NT2/D1 (cell line): ENCODE results near the gene TRIM21.
"Not testable (repeated sequence)": the region's sequence is repeated elsewhere in the genome, so short reads cannot be mapped to it uniquely, and the experiment has no call there.

Experiments used
- DNase-seq: peaks from one replicate; pipeline ENCODE4 v3.0.0-alpha.2; 2011; ENCODE audit warnings: low read depth, low spot score
- H3K27me3 ChIP-seq: 2 replicates; pipeline ENCODE4 v1.6.0; 2011; ENCODE audit warnings: mild to moderate bottlenecking; ENCODE audit not compliant: insufficient read length, insufficient read depth
- H3K36me3 ChIP-seq: 2 replicates; pipeline ENCODE4 v1.6.1; 2011; ENCODE audit warnings: mild to moderate bottlenecking, low read length, mixed read lengths; ENCODE audit not compliant: insufficient read depth, insufficient read length
- H3K4me1 ChIP-seq: 2 replicates; pipeline ENCODE4 v1.5.1; 2011; ENCODE audit not compliant: insufficient read depth, insufficient read length
- H3K4me3 ChIP-seq: 2 replicates; pipeline ENCODE4 v1.5.1; 2011; ENCODE audit warnings: low read depth; ENCODE audit not compliant: insufficient read length
- H3K9ac ChIP-seq: 2 replicates; pipeline ENCODE4 v1.6.0; 2011; ENCODE audit warnings: low read depth; ENCODE audit not compliant: insufficient read length
- H3K9me3 ChIP-seq: 2 replicates; pipeline ENCODE4 v1.5.1; 2011; ENCODE audit warnings: mild to moderate bottlenecking, low read length; ENCODE audit not compliant: insufficient read depth
- SUZ12 ChIP-seq: IDR thresholded peaks from 2 replicates; pipeline ENCODE4 v1.6.1; 2011; ENCODE audit not compliant: insufficient read length, insufficient read depth; ENCODE audit errors: extremely low read depth
- YY1 ChIP-seq: IDR thresholded peaks from 2 replicates; pipeline ENCODE4 v1.6.1; 2011; ENCODE audit not compliant: insufficient read length, insufficient read depth
- ZNF274 ChIP-seq: IDR thresholded peaks from 2 replicates; pipeline ENCODE4 v1.6.1; 2011; ENCODE audit warnings: mild to moderate bottlenecking, low read depth, low read length

The TRIM21 gene

DNA sequence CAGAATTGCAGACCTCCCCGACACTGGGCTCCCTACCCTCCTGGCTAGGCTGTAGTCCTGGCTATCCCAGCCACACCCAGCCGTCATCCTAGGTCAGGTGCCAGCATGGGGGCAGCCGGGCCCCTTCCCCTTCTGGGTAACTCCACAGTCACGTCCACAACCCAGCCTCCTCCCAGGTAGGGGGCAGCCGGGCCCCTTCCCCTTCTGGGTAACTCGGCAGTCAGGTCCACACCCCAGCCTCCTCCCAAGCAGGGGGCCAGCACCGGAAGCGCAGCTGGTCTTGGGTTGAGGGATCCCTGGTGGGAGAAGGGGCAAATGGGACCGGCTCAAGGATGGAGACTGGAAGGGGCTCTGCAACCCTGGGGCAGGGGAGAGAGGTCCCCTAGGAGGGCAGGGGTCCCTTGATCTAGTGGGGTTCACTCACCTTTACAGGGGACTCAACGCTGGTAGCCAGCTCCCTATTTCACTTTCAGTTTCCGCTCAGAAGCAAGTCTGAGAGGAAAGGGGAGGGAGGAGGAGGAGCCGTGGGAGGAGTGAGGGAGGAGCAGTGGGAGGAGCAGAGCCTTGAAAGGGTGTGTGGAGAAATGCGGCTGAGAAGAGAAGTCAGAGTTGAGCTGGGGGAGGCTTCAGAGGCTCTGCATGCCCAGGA lies at the start of gene TRIM21:
TSS of gene TRIM21 (minus strand) at position 494 of the 649 bp plus-strand sequence. CDS start 3,293 bp downstream, outside the sequence.
- Histone ChIP-seq H3K27me3 (no peaks in the 10 kb centered on the region), H3K4me1 (no peaks in the 10 kb centered on the region), H3K4me3 (peak within 1 kb of the TSS; percentile 79), H3K9ac (peak within 1 kb of the TSS; percentile 87), H3K9me3 (no peaks in the 10 kb centered on the region), H3K36me3 (peaks cover 20% of the 10 kb centered on the region)
- TF ChIP-seq ZNF274 (no peak), YY1 (no peak), SUZ12 (no peak)
- peak; percentile 67 for DNase-seq

- DNase-seq: no peak
- Histone ChIP-seq H3K4me3 (no peak overlapping the region), H3K27me3 (no peaks in the 10 kb centered on the region), H3K36me3 (no peaks in the 10 kb centered on the region), H3K9me3 (no peaks in the 10 kb centered on the region), H3K9ac (no peak overlapping the region), H3K4me1 (no peaks in the 10 kb centered on the region)
- no peak for TF ChIP-seq ZNF274
- no peak for TF ChIP-seq SUZ12
- TF ChIP-seq YY1: no peak
These were observed 48.0 kb upstream of the TRIM21 start for GRCh38 chr11:4441515-4441914.

- H3K4me3 ChIP-seq: no peak overlapping the region
- H3K36me3 ChIP-seq: no peaks in the 10 kb centered on the region
These were observed 42.9 kb upstream of the TRIM21 start for GRCh38 chr11:4436411-4436810.

GRCh38 chr11:4433856-4434255 lies 40.4 kb upstream of the TRIM21 start:
- no peak overlapping the region for H3K4me3 ChIP-seq
- H3K4me1 ChIP-seq: no peaks in the 10 kb centered on the region
- no peaks in the 10 kb centered on the region for H3K36me3 ChIP-seq
- no peak overlapping the region for H3K9ac ChIP-seq
- H3K27me3 ChIP-seq: no peaks in the 10 kb centered on the region
- no peaks in the 10 kb centered on the region for H3K9me3 ChIP-seq
- DNase-seq: no peak
- TF ChIP-seq ZNF274 (no peak), SUZ12 (no peak), YY1 (no peak)

More at GRCh38 chr11:4436411-4436810, 42.9 kb upstream of the TRIM21 start:
- Histone ChIP-seq H3K9ac (no peak overlapping the region), H3K27me3 (no peaks in the 10 kb centered on the region), H3K9me3 (no peaks in the 10 kb centered on the region), H3K4me1 (no peaks in the 10 kb centered on the region)
- TF ChIP-seq YY1 (no peak), SUZ12 (no peak), ZNF274 (no peak)
- DNase-seq: no peak

- Histone ChIP-seq H3K9me3 (no peaks in the 10 kb centered on the region), H3K36me3 (no peaks in the 10 kb centered on the region), H3K27me3 (no peaks in the 10 kb centered on the region), H3K4me1 (no peaks in the 10 kb centered on the region), H3K9ac (no peak overlapping the region), H3K4me3 (no peak overlapping the region)
- no peak for TF ChIP-seq SUZ12
- TF ChIP-seq YY1: no peak
- no peak for TF ChIP-seq ZNF274
- no peak for DNase-seq
These were observed 36.5 kb upstream of the TRIM21 start for GRCh38 chr11:4430051-4430450.

GRCh38 chr11:4418403-4418802 lies 24.9 kb upstream of the TRIM21 start:
- Histone ChIP-seq H3K36me3 (no peaks in the 10 kb centered on the region), H3K9ac (no peak overlapping the region), H3K4me3 (no peak overlapping the region), H3K27me3 (no peaks in the 10 kb centered on the region), H3K4me1 (no peaks in the 10 kb centered on the region), H3K9me3 (no peaks in the 10 kb centered on the region)
- TF ChIP-seq SUZ12 (no peak), YY1 (no peak), ZNF274 (no peak)
- DNase-seq: no peak

DNA sequence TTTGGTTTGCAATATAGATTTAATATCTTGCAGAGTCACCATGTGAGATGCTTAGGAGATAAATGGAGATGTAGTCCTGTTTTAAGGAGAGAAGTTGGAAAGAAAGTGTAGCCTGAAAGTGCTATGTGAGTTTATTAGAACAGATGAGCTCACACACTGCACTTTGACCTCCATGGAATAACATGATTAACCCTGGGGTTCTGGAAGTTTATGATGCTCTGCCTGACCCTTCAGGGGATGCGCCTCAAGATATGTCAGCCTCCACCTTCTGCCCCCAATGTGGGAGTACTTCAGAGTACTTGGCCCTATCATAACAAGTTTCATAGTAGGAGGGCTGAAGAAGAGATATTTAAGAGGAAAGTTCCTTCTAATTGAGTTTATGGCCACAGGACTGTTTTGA lies 23.3 kb upstream of the TRIM21 start:
- Histone ChIP-seq H3K4me3 (no peak overlapping the region), H3K36me3 (no peaks in the 10 kb centered on the region), H3K9ac (no peak overlapping the region), H3K9me3 (no peaks in the 10 kb centered on the region), H3K27me3 (no peaks in the 10 kb centered on the region), H3K4me1 (no peaks in the 10 kb centered on the region)
- TF ChIP-seq YY1 (no peak), ZNF274 (no peak), SUZ12 (no peak)
- no peak for DNase-seq

GRCh38 chr11:4416306-4416705 lies 22.8 kb upstream of the TRIM21 start:
- no peak overlapping the region for H3K4me3 ChIP-seq
- no peak for DNase-seq
- no peaks in the 10 kb centered on the region for H3K4me1 ChIP-seq
- no peaks in the 10 kb centered on the region for H3K27me3 ChIP-seq
- H3K9ac ChIP-seq: no peak overlapping the region
- no peaks in the 10 kb centered on the region for H3K36me3 ChIP-seq
- TF ChIP-seq YY1: no peak
- H3K9me3 ChIP-seq: no peaks in the 10 kb centered on the region

DNA sequence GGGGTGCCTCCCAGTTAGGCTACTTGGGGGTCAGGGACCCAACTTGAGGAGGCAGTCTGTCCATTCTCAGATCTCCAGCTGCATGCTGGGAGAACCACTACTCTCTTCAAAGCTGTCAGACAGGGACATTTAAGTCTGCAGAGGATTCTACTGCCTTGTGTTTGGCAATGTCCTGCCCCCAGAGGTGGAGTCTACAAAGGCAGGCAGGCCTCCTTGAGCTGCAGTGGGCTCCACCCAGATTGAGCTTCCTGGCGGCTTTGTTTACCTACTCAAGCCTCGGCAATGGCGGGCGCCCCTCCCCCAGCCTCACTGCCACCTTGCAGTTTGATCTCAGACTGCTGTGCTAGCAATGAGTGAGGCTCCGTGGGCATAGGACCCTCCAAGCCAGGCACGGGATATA lies 12.7 kb upstream of the TRIM21 start:
- not testable (repeated sequence) for H3K9ac ChIP-seq, DNase-seq, H3K4me1 ChIP-seq, H3K27me3 ChIP-seq, H3K4me3 ChIP-seq, H3K9me3 ChIP-seq, H3K36me3 ChIP-seq
